Activated naive CD4-positive, alpha-beta T cell treated with anti-CD3 and anti-CD28 coated beads, Interleukin-2, amount 10 ng/mL, durations not matched to agents 7 days and 5 days (primary cell): Measurements from ENCODE around the gene UBE2N.
A peak's percentile ranks its signal among the peaks of the same experiment; 100 is the strongest.
"Not testable (repeated sequence)": the region's sequence is repeated elsewhere in the genome, so short reads cannot be mapped to it uniquely, and the experiment has no call there.

Experiments used
- CTCF ChIA-PET: fragments of 350-600 bp; sonication (Branson Sonifier 250); formaldehyde crosslinking; loops from one replicate; lab custom pipeline; 2021; ENCODE audit warnings: antibody characterized with exemption; lab: Charles Lee
- DNase-seq: peaks from one replicate; pipeline ENCODE4 v3.0.0-alpha.2; 2020
- H3K27ac Mint-ChIP-seq: one replicate; pipeline ENCODE4 v1.8.0; 2021; ENCODE audit warnings: mild to moderate bottlenecking, moderate library complexity, mixed read lengths
- H3K27me3 Mint-ChIP-seq: one replicate; pipeline ENCODE4 v1.8.0; 2021; ENCODE audit warnings: mild to moderate bottlenecking, mixed read lengths
- H3K36me3 Mint-ChIP-seq: one replicate; pipeline ENCODE4 v1.8.0; 2021; ENCODE audit warnings: mixed read lengths
- H3K4me1 Mint-ChIP-seq: one replicate; pipeline ENCODE4 v1.8.0; 2021; ENCODE audit warnings: mixed read lengths
- H3K4me3 Mint-ChIP-seq: one replicate; pipeline ENCODE4 v1.8.0; 2021; ENCODE audit warnings: mild to moderate bottlenecking, moderate library complexity, mixed read lengths
- H3K9me3 Mint-ChIP-seq: one replicate; pipeline ENCODE4 v1.8.0; 2021; ENCODE audit warnings: mixed read lengths

UBE2N gene

DNA sequence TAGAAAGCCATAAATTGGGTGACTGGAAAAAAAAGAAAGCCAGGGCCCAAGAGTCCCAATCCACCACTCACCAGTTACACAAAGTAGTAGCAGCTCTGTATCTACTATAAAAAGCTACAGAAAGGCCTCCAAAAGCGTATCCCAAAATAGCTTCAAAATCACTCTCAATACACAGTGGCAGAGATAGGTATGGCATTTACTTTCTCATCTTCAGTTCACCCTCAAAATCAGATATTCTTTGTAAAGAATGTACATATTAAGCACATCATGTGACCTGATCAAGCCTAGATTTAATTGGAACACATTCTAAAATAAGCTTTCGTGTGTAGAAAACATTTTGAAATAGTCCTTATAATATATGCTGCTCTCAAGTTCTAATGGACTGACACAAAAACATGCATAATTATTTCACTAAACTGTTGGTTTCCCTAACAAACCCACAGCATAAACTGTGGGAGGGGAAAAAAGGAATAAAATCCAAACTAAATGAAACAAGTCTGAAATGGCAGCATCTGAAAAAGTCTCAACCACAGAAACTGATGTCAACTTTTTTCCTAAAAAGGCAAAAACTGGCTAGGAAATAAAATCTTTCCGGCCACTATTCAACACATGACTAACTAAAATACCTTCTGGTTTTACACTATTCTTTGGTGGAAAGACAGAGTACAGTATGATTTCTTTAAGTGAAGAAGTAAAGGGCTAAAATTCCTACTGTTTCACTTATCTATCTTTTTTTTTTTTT is 25.9 kb downstream of the UBE2N start:
- Mint-ChIP-seq H3K9me3 (no peaks in the 10 kb centered on the region), H3K4me1 (peaks cover 76% of the 10 kb centered on the region), H3K36me3 (peaks cover 22% of the 10 kb centered on the region), H3K4me3 (peak overlapping the region; percentile 7), H3K27me3 (no peaks in the 10 kb centered on the region), H3K27ac (peak overlapping the region; percentile 60)
- CTCF ChIA-PET = interaction anchor here (1.1 to 1.5 kb wide), 2 partner anchors 52 to 686 kb away, joined by 3 to 4 read pairs; no protein-coding TSS in a partner anchor
- no peak for DNase-seq

DNA sequence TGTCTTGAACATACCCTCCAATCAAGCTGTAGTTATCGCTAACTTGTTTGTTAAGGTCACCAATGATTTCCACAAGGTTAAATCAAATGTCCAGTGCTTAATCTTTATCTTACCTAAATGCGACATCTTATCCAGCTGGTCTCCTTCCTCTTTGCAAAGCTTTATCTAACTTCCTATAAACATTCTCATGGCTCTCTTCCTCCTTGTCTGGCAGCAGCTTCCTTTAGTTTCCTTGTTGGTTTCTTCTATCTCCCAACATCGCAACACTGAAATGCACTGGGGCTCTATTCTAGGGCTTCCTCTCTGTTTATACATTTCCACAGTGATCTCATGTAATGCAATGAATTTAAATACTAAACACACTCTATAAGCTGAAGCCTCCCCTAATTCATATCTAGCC is 28.7 kb downstream of the UBE2N start:
- no peaks in the 10 kb centered on the region for H3K27me3 Mint-ChIP-seq
- CTCF ChIA-PET = interaction anchor here (0.8 to 1.6 kb wide), 2 partner anchors 10 to 316 kb away, joined by 3 read pairs; no protein-coding TSS in a partner anchor
- no peaks in the 10 kb centered on the region for H3K9me3 Mint-ChIP-seq
- H3K4me3 Mint-ChIP-seq = no peak overlapping the region
- peaks cover 42% of the 10 kb centered on the region for H3K36me3 Mint-ChIP-seq
- no peak for DNase-seq
- peaks cover 66% of the 10 kb centered on the region for H3K4me1 Mint-ChIP-seq
- no peak overlapping the region for H3K27ac Mint-ChIP-seq

DNA sequence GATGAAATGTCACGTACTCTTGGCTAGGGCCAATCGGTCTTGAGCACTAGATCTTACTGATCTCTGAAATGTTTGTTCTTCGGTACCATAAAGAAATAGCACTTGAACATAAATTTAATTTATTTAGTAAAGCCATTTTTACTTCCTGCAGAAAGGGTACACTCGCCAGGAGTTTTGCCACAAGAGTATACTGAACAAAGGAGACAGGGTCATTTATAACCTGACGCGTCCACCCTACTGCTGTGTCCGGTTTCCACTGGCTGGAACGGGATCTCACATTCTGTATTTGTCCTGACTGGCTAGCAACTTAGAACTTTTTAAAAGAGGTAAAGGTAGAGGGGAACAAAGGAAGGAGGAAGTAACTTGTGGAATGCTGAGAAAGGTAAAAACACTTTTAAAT is 29.4 kb downstream of the UBE2N start:
- DNase-seq, CTCF ChIA-PET, H3K9me3 Mint-ChIP-seq, H3K27me3 Mint-ChIP-seq, H3K4me3 Mint-ChIP-seq: not testable (repeated sequence)
- Mint-ChIP-seq H3K27ac (peak overlapping the region; percentile 67), H3K4me1 (peaks cover 62% of the 10 kb centered on the region), H3K36me3 (peaks cover 47% of the 10 kb centered on the region)

DNA sequence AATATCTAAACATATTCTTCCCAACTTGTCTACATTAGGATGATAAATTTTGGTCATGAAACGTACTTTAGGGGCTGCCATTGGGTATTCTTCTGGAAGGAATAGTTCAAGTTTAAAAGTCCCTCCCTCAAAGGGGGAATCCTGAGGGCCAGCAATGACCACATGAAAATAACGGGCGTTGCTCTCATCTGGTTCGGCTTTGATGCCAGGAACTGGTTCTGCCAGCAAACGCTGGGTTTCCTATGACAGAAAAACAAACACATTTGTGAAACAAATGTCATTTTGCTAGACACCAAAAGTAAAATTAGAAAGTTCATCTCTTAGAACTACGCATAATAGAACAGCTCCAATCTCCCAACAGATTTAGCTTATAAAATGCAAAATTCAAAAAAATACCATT is 30.7 kb downstream of the UBE2N start:
- Mint-ChIP-seq H3K4me1 (peaks cover 49% of the 10 kb centered on the region), H3K27ac (peak overlapping the region; percentile 43), H3K36me3 (peaks cover 58% of the 10 kb centered on the region)
- H3K4me3 Mint-ChIP-seq, H3K27me3 Mint-ChIP-seq, H3K9me3 Mint-ChIP-seq, DNase-seq: not testable (repeated sequence)
- CTCF ChIA-PET = interaction anchor here (0.6 to 4.4 kb wide), 6 partner anchors 9 to 691 kb away, joined by 3 to 18 read pairs (median 3); no protein-coding TSS in a partner anchor

DNA sequence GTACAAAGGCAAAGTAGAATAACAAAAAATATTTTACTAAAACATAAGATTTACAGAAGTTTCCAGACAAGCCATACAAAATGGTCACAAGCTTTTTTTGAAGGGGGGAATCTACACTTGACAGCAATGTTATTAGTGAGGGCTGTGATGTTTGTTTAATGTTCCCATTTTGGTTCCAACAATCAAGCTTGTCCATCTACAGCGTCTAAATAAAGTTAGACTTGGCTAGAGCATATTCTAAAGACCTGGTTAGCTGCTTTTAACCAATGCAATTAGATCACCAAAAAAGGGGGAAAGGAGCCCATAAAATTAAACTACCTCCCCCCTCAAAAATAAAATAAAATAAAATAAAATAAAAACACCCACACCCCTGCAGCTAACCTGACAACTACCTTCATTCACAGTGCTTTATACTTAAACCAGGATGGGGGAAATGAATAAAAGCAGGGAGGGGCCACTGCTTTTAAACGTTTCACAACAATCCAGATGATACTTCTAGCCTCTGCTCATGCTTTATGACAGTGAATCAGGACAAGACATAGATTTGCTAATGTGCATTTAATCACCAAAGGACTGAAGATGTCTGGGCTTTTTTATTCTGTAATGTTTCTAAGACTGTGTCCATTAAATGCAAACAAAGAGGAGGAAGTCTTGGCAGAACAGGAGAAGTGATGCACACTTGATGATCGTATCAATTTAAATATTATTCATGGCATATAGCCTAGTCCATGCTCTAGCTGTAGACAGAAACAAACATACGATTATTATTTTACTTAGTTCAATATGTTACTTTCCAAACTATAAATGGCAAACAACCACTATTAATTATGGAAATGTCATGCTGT is 32.2 kb downstream of the UBE2N start:
- not testable (repeated sequence) for H3K9me3 Mint-ChIP-seq, DNase-seq, H3K4me3 Mint-ChIP-seq, H3K27ac Mint-ChIP-seq, H3K27me3 Mint-ChIP-seq
- Mint-ChIP-seq H3K4me1 (peaks cover 35% of the 10 kb centered on the region), H3K36me3 (peaks cover 59% of the 10 kb centered on the region)
- CTCF ChIA-PET = interaction anchor here (0.8 to 4.4 kb wide), 4 partner anchors 10 to 422 kb away, joined by 3 to 18 read pairs (median 8); no protein-coding TSS in a partner anchor

DNA sequence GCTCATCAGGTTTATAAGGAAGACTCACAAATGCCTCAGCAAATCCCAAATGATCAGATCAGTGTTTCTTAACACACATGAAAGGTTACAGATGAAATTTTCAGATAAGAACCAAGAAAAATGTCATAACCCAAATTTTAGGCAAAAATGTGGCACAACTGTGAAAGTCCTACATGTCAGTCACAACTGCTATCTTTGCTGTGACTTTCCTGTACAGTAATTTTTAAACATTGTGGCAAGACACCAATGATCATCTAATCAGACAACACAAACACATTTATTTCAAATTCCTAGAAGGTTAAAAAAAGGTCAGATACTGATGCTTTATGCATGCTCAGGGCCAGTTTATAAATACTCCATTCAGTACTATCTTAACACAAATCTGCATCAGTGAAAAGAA is 32.9 kb downstream of the UBE2N start:
- DNase-seq = no peak
- Mint-ChIP-seq H3K36me3 (peaks cover 61% of the 10 kb centered on the region), H3K4me1 (peaks cover 32% of the 10 kb centered on the region), H3K9me3 (no peaks in the 10 kb centered on the region), H3K27ac (no peak overlapping the region), H3K4me3 (no peak overlapping the region), H3K27me3 (no peaks in the 10 kb centered on the region)
- CTCF ChIA-PET = interaction anchor here (0.8 to 4.4 kb wide), 3 partner anchors 11 to 422 kb away, joined by 3 to 18 read pairs (median 6); no protein-coding TSS in a partner anchor

DNA sequence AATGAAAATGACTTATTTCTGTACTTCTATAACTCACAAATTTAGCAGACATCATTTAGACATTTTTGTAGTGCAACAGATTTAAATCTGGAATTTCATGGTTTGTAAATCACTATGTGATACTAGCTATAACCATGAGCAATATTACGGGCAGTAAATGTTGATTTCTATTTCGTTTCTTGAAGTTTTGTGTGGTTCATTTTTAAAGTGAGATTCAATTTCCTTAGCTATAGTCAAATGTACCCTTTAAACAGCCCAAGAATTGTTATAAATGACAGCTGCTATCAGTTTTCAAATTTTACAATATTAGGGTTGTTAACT is 33.8 kb downstream of the UBE2N start:
- Mint-ChIP-seq H3K27me3 (no peaks in the 10 kb centered on the region), H3K4me1 (peaks cover 24% of the 10 kb centered on the region), H3K4me3 (no peak overlapping the region), H3K36me3 (peaks cover 62% of the 10 kb centered on the region), H3K27ac (peak overlapping the region; percentile 8), H3K9me3 (no peaks in the 10 kb centered on the region)
- no peak for DNase-seq
- CTCF ChIA-PET = interaction anchor here (0.9 to 4.4 kb wide), 3 partner anchors 12 to 421 kb away, joined by 3 to 18 read pairs (median 6); no protein-coding TSS in a partner anchor

DNA sequence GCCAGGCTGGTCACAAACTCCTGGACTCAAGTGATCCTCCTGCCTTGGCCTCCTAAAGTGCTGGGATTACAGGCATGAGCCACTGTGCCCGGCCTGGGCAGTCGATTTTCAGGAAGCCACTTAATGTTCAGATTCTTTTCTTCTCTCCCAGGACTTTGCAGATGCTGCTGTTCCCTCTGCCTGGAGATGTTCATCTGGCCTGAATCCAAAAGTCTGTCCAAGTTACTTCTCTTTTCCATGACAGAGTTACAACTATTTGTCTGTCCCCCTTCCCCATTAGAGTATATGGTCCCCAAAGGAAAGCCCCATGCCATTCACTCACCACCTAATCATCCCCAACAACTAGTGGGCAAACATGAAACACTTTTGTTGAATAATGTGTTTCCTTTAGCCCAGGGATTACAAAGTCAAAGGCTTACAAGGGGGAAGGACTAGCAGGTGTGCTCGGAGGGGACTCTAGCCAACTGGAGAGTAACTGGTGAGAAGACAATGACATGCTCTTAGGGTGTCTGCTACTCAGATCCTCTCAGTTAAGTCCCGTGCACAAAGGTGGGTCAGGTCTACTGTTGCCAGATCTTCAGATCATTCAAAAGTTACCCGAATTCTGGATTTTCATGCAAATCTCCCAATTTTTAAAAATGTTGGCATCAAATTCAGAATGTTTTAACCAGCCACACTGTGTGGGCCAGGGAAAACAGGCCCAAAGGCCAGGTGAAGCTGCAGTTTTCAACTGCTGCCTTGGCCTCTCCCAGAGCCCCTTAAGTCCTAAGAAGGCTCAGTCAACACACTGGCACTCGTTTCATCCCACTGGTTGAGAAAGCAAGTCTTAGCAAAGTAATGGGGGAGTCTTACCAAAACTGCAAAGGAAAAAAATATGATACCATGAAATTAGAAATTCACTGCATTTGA is 34.4 kb downstream of the UBE2N start:
- Mint-ChIP-seq H3K27me3 (no peaks in the 10 kb centered on the region), H3K9me3 (no peaks in the 10 kb centered on the region), H3K4me3 (no peak overlapping the region), H3K27ac (peak overlapping the region; percentile 8), H3K4me1 (peaks cover 20% of the 10 kb centered on the region), H3K36me3 (peaks cover 66% of the 10 kb centered on the region)
- CTCF ChIA-PET = interaction anchor here (0.9 to 1.2 kb wide), 4 partner anchors 8 to 60 kb away, joined by 3 to 6 read pairs (median 4); no protein-coding TSS in a partner anchor
- no peak for DNase-seq

DNA sequence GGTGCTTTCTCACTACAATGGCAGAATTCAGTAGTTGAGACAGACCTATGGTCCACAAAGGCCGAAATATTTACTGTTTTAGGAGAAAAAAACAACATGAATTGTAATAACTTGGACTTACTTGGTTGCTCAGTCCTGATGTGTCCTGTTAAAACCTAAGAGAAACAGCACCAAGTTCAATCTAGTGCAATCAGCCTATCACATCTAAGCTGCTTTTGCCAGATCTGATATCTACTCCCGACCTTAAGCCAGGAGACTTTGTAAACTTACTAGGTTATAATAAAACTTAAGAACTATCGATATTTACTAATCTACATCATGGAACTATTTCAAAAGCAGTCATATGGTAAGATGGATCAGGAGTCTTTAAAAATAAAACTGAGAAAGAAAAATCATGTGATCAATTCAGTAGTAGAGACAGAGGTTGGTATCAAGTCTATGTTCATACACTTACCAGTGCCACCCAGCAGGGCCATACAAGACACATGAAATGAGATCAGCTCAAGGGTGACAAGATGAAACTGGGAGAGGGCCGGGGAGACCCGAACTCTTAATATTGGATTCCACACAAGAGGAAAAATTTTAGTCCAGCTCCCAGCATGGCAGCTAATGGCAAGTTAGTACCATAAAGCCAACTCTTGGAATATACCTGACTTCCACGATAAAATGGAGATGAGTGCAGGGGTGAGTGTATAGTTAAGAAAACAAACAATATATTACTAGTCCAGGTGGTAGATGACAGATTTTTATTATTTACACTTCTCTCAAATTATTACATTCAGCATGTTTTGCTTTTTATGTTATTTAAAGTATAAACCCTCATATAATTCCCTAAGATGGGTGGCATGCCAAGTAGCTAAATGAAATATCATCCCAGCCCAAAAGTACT is 36.5 kb downstream of the UBE2N start:
- H3K4me3 Mint-ChIP-seq = no peak overlapping the region
- CTCF ChIA-PET = interaction anchor here (0.9 to 1.2 kb wide), 3 partner anchors 8 to 24 kb away, joined by 3 read pairs; no protein-coding TSS in a partner anchor
- no peaks in the 10 kb centered on the region for H3K27me3 Mint-ChIP-seq
- H3K36me3 Mint-ChIP-seq = peaks cover 52% of the 10 kb centered on the region
- DNase-seq = no peak
- H3K27ac Mint-ChIP-seq = peak overlapping the region; percentile 30
- no peaks in the 10 kb centered on the region for H3K9me3 Mint-ChIP-seq
- peaks cover 4% of the 10 kb centered on the region for H3K4me1 Mint-ChIP-seq

DNA sequence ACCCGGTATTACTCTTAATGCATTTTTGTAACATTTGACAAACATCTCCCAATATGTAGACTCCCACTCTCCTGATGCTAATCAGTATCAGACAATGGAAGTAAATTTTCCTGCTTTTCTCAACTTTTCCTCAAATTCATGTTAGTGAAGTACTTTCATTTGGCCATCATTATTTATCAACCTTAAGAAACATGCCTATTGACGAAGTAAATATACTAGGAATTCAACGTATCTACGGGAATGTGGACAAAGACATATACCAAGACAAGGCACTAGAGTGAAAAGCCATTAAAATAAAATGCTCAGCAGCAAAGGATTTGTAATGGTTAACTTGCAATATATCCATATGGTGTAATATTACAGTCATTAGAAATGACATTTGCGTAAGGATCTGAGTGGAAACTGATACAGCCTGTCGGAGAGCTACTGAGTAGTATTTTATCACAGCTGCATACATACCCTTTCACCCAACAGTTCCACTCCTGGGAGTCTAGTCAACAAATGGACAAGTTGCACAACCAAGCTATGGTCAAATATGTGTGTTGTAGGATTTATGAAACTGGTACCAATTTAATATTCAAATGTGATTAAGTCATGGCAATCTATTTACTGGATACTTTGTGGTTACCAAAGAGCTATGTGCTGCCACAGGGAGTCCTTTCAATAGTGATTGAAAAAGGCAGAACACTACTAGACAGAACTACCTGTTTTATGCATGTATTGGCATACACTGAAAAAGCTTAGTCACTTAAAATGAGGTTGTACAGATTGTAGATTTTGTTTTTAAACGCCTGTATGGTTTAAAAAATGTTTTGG is 37.6 kb downstream of the UBE2N start:
- Mint-ChIP-seq H3K36me3 (peaks cover 48% of the 10 kb centered on the region), H3K4me1 (peaks cover 4% of the 10 kb centered on the region), H3K27me3 (no peaks in the 10 kb centered on the region), H3K9me3 (no peaks in the 10 kb centered on the region), H3K4me3 (no peak overlapping the region), H3K27ac (no peak overlapping the region)
- no peak for DNase-seq
- CTCF ChIA-PET = interaction anchor here (1.0 kb wide), 2 partner anchors 8 to 15 kb away, joined by 3 to 4 read pairs; no protein-coding TSS in a partner anchor

DNA sequence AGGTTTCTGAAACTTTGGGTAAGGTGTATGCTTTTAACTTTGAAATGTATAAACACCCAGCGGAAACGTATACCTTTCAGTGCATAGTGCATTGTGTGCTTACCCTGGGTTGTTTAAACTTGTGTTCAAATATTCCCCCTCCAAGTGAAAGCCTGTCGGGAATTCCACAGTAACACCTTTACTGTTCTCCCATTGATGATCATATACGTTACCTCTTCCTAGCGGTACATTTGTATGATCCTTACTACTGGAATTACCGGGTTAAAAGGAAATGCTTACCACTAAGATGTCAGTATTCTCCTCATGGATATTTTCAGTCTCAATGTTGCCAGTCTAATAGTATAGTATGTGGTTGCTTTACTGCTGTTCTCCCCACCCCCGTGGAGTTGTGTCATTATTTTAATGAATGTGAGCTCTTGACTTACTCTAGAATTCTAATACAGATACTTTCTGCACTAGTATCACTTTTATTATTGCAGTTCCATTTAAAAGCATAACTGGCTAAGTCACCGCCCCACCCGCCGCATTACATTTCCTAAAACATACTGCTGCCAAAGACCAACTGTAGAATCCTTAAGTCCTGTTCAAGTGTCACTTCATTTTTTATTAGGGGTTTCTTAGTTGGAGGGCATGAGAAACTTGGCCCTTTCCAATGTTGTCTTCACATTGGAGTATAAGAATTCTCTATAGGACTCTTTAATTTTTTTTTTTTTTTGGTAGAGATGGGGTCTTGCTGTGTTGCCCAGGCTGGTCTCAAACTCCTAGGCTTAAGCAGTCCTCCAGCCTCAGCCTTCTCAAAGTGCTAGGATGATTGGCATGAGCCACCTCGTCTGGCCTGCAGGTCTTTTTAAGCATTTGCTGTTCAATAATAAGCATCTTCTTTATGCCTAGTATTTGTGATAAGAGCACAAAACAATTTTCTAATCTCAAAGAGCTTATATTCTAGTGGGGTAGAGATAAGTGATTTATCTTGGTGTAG is 39.1 kb downstream of the UBE2N start:
- Mint-ChIP-seq H3K27ac (no peak overlapping the region), H3K4me1 (no peaks in the 10 kb centered on the region), H3K36me3 (peaks cover 44% of the 10 kb centered on the region), H3K9me3 (no peaks in the 10 kb centered on the region), H3K27me3 (no peaks in the 10 kb centered on the region), H3K4me3 (no peak overlapping the region)
- CTCF ChIA-PET = interaction anchor here (1.2 to 1.3 kb wide), 2 partner anchors 415 to 699 kb away, joined by 4 to 5 read pairs; no protein-coding TSS in a partner anchor
- no peak for DNase-seq
